ENCODE data around the gene PALM2AKAP2. TPM values are rescaled to one million over a fixed set of nuclear protein-coding genes. Genes with fewer than 3 reads are reported as not detected.

PALM2AKAP2 gene
- total RNA-seq: 24.1 and 26.6 TPM in 2 replicates
- polyA plus RNA-seq (2012): 17.2 TPM

GRCh38 chr9:109779711-109780452 is at the start of gene PALM2AKAP2:
Gene PALM2AKAP2 (plus strand): TSS chr9:109780198. CDS start chr9:109780489, 291 bp downstream.
- DNase-seq (ENCODE audit: low read depth): peak; percentile 81

GRCh38 chr9:109730228-109730627 is 49.8 kb upstream of the PALM2AKAP2 start:
- DNase-seq (ENCODE audit: low read depth): no peak

- peak; percentile 32 for DNase-seq (ENCODE audit: low read depth)
Observed at GRCh38 chr9:109733690-109734089, 46.3 kb upstream of the PALM2AKAP2 start.

GRCh38 chr9:109734814-109735213 is 45.2 kb upstream of the PALM2AKAP2 start:
- DNase-seq (ENCODE audit: low read depth): no peak

GRCh38 chr9:109735801-109736200 is 44.2 kb upstream of the PALM2AKAP2 start:
- DNase-seq (ENCODE audit: low read depth): no peak

GRCh38 chr9:109737295-109737694 is 42.7 kb upstream of the PALM2AKAP2 start:
- DNase-seq (ENCODE audit: low read depth): no peak

- no peak for DNase-seq (ENCODE audit: low read depth)
Observed at GRCh38 chr9:109739760-109740159, 40.2 kb upstream of the PALM2AKAP2 start.

- DNase-seq (ENCODE audit: low read depth): peak; percentile 47
Observed at GRCh38 chr9:109742776-109743348, 37.1 kb upstream of the PALM2AKAP2 start.

GRCh38 chr9:109743696-109744095 is 36.3 kb upstream of the PALM2AKAP2 start:
- DNase-seq (ENCODE audit: low read depth): no peak

GRCh38 chr9:109745335-109746283 is 34.4 kb upstream of the PALM2AKAP2 start:
- DNase-seq (ENCODE audit: low read depth): no peak

- no peak for DNase-seq (ENCODE audit: low read depth)
Observed at GRCh38 chr9:109751253-109751652, 28.7 kb upstream of the PALM2AKAP2 start.

GRCh38 chr9:109753308-109753707 is 26.7 kb upstream of the PALM2AKAP2 start:
- no peak for DNase-seq (ENCODE audit: low read depth)

GRCh38 chr9:109755040-109755439 is 25.0 kb upstream of the PALM2AKAP2 start:
- DNase-seq (ENCODE audit: low read depth): no peak

- no peak for DNase-seq (ENCODE audit: low read depth)
Observed at GRCh38 chr9:109759589-109759988, 20.4 kb upstream of the PALM2AKAP2 start.

GRCh38 chr9:109765278-109765677 is 14.7 kb upstream of the PALM2AKAP2 start:
- DNase-seq (ENCODE audit: low read depth): no peak

- no peak for DNase-seq (ENCODE audit: low read depth)
Observed at GRCh38 chr9:109765830-109766229, 14.2 kb upstream of the PALM2AKAP2 start.

- no peak for DNase-seq (ENCODE audit: low read depth)
Observed at GRCh38 chr9:109766351-109766750, 13.6 kb upstream of the PALM2AKAP2 start.

GRCh38 chr9:109767404-109767803 is 12.6 kb upstream of the PALM2AKAP2 start:
- no peak for DNase-seq (ENCODE audit: low read depth)

- DNase-seq (ENCODE audit: low read depth): no peak
Observed at GRCh38 chr9:109767814-109768213, 12.2 kb upstream of the PALM2AKAP2 start.

- DNase-seq (ENCODE audit: low read depth): peak; percentile 57
Observed at GRCh38 chr9:109769250-109769649, 10.7 kb upstream of the PALM2AKAP2 start.

- no peak for DNase-seq (ENCODE audit: low read depth)
Observed at GRCh38 chr9:109770101-109770500, 9.9 kb upstream of the PALM2AKAP2 start.

- peak; percentile 92 for DNase-seq (ENCODE audit: low read depth)
Observed at GRCh38 chr9:109771087-109771486, 8.9 kb upstream of the PALM2AKAP2 start.

All from myocyte (in vitro differentiated cells).